ENCODE measurements around the gene CLN6. TPM values are rescaled to one million over a fixed set of nuclear protein-coding genes. Genes with fewer than 3 reads are reported as not detected.

The CLN6 gene
- total and polyA plus RNA-seq, 2 of the 4 experiments (the other 2 are of a cell fraction), result 6.5 to 31.9 TPM

GRCh38 chr15:68208136-68208535, 21.4 kb downstream of the CLN6 start:
- DNase-seq (no peak), ATAC-seq (ENCODE audit: low read depth) (no peak)
- no TSS peak for BruUV-seq (replicated peaks)
- no peak overlapping the region for H3K23ac ChIP-seq (ENCODE audit: low read depth, low read length)
- no peak overlapping the region for H2BK120ac ChIP-seq (ENCODE audit: low read depth, low read length)
- H4K5ac ChIP-seq (ENCODE audit: low read depth, low read length), result no peak overlapping the region
- no peak overlapping the region for H3K18ac ChIP-seq (ENCODE audit: low read depth, low read length)
- H4K8ac ChIP-seq (ENCODE audit: low read depth in 2 of 2, low read length in 2 of 2), result no peak overlapping the region
- H4K91ac ChIP-seq (ENCODE audit: insufficient read depth, low read depth, low read length), result no peak overlapping the region
- H2BK5ac ChIP-seq (ENCODE audit: low read depth, low read length, poor library complexity, severe bottlenecking), result no peak overlapping the region
- dilution Hi-C loops (cut with HindIII; ENCODE audit: low sequenced_read_pairs, unreplicated experiment), result no loop called here
- H4K20me1 ChIP-seq (ENCODE audit: insufficient read depth, low read length), result peaks cover 5% of the 10 kb centered on the region; the same call in 1 of the 2 replicates
- no peak overlapping the region for H2AK5ac ChIP-seq (ENCODE audit: low read depth, low read length)
- H3K4ac ChIP-seq (ENCODE audit: low read depth, low read length), result no peak overlapping the region
- ChIA-PET POLR2A (ENCODE audit: unreplicated experiment) (no interaction called here), CTCF (no interaction called here)
- H3K4me3 ChIP-seq (ENCODE audit: insufficient read depth, low read depth, low read length), result no peak overlapping the region
- intact Hi-C loops (cut with micrococcal nuclease), result no loop called here
- H2BK20ac ChIP-seq (ENCODE audit: low read depth, low read length), result no peak overlapping the region
- in situ Hi-C loops (cut with MboI; ENCODE audit: low sequenced_read_pairs), result no loop called here
- no peak overlapping the region for H3K27ac ChIP-seq (ENCODE audit: insufficient read depth, low read length)
- 0 out of 2 replicates have a peak, but pooled peaks cover 2% of the 10 kb centered on the region for H3K36me3 ChIP-seq (ENCODE audit: control insufficient read depth, insufficient read depth, low read length)
- H2AFZ ChIP-seq (replicated peaks; ENCODE audit: low read length, poor library complexity), result no peak overlapping the region
- no peak overlapping the region for H3K14ac ChIP-seq (replicated peaks; ENCODE audit: low read depth, low read length)
- TF ChIP-seq SMC3 (IDR thresholded peaks at IDR 0.05; ENCODE audit: low read depth, low read length), result no peak
- H3K4me1 ChIP-seq (ENCODE audit: control insufficient read depth, insufficient read depth, low read length), result peaks cover 6% of the 10 kb centered on the region; the same call in 1 of the 2 replicates
- H3K79me1 ChIP-seq (ENCODE audit: low read depth in 1 of 2, low read length in 2 of 2), result peaks cover 0 to 36% of the 10 kb centered on the region in 2 experiments; a peak in 2 of 4 replicates
- H3K4me2 ChIP-seq (ENCODE audit: low read depth, low read length), result no peak overlapping the region
- H3K9me1 ChIP-seq (ENCODE audit: insufficient read depth, low read length), result no peaks in the 10 kb centered on the region; the same call in 1 of the 2 replicates
- H2BK15ac ChIP-seq (ENCODE audit: low read depth, low read length), result no peak overlapping the region
- WGBS, 2 experiments (ENCODE audit: extremely low coverage in 2 of 2, insufficient read length in 1 of 2), result 97% methylated on average over 12 of the region's 16 CpGs; no CpG with 5 or more reads in 1 of the 2 experiments
- no peak overlapping the region for H3K56ac ChIP-seq (ENCODE audit: extremely low read depth, insufficient read depth, low read length)
- no peak overlapping the region for H3K9ac ChIP-seq (ENCODE audit: low read depth, low read length)
- no peaks in the 10 kb centered on the region for H3K27me3 ChIP-seq (ENCODE audit: control insufficient read depth, insufficient read depth, low read length)
- H2AK9ac ChIP-seq (replicated peaks; ENCODE audit: low read depth, low read length, poor library complexity), result no peak overlapping the region
- H3K9me3 ChIP-seq (ENCODE audit: control insufficient read depth, insufficient read depth, low read length), result no peaks in the 10 kb centered on the region
